H1 (cell line): Measurements from ENCODE around the gene PPP1R12C. TPM values are rescaled to one million over a fixed set of nuclear protein-coding genes. Genes with fewer than 3 reads are reported as not detected.

ENCODE experiments used
- CTCF ChIA-PET: fragments of 300-600 bp; sonication (Branson Sonifier 250); formaldehyde crosslinking; loops from one replicate; lab custom pipeline; 2021; ENCODE audit not compliant: partially characterized antibody; lab: Charles Lee
- POLR2A ChIA-PET: fragments of 300-600 bp; sonication (Branson Sonifier 250); formaldehyde crosslinking; loops from one replicate; lab custom pipeline; 2021; ENCODE audit warnings: inconsistent platforms; ENCODE audit not compliant: partially characterized antibody; lab: Charles Lee
- DNase-seq, 2 experiments: peaks; one replicate each; pipeline versions ENCODE4 v3.0.0 to v3.0.0-alpha.2; 2010 to 2022; ENCODE audit warnings: low spot score in 2 of 2, low read depth in 1 of 2, mixed read lengths in 1 of 2
- FAIRE-seq: peaks from 2 replicates; lab custom pipeline; 2011; peaks lifted over from hg19 to GRCh38; lab: Jason Lieb, UNC
- H2AFZ ChIP-seq: 2 replicates; pipeline ENCODE4 v1.8.1; 2012; ENCODE audit warnings: low read length, inconsistent platforms
- H2AK5ac ChIP-seq: 2 replicates; pipeline ENCODE4 v1.6.1; 2013; ENCODE audit warnings: low read depth, low read length
- H2BK120ac ChIP-seq: replicated peaks from 2 replicates; pipeline ENCODE3; 2013; ENCODE audit warnings: low read depth, low read length, inconsistent platforms
- H2BK12ac ChIP-seq: 2 replicates; pipeline ENCODE4 v1.6.1; 2013; ENCODE audit warnings: low read depth, low read length
- H2BK15ac ChIP-seq: 2 replicates; pipeline ENCODE4 v1.6.1; 2013; ENCODE audit warnings: low read length
- H2BK20ac ChIP-seq: 2 replicates; pipeline ENCODE4 v1.6.1; 2013; ENCODE audit warnings: low read length
- H2BK5ac ChIP-seq: 2 replicates; pipeline ENCODE4 v1.6.1; 2013; ENCODE audit warnings: low read depth, low read length
- H3K14ac ChIP-seq: 2 replicates; pipeline ENCODE4 v1.6.1; 2013; ENCODE audit warnings: inconsistent platforms; ENCODE audit not compliant: insufficient read length
- H3K18ac ChIP-seq: 2 replicates; pipeline ENCODE4 v1.6.1; 2013; ENCODE audit warnings: low read length; ENCODE audit errors: extremely low read depth
- H3K23ac ChIP-seq: 2 replicates; pipeline ENCODE4 v1.6.1; 2013; ENCODE audit warnings: inconsistent platforms; ENCODE audit not compliant: insufficient read length
- H3K23me2 ChIP-seq: 2 replicates; pipeline ENCODE4 v1.6.1; 2013; ENCODE audit warnings: low read depth, low read length
- H3K27ac ChIP-seq: 2 replicates; pipeline ENCODE4 v1.6.1; 2011; ENCODE audit warnings: low read depth, low read length, inconsistent platforms
- H3K27me3 ChIP-seq, 4 experiments: replicated peaks in 1 of 4; 1 replicate in 1 of 4; 2 replicates in 3 of 4; pipeline versions ENCODE4 v1.6.1 to v1.8.1; 2011 to 2013; ENCODE audit warnings: low read length in 3 of 4, mild to moderate bottlenecking in 3 of 4, inconsistent platforms in 2 of 4, mixed read lengths in 2 of 4, moderate library complexity in 1 of 4; ENCODE audit not compliant: control insufficient read depth in 3 of 4, insufficient read depth in 3 of 4; ENCODE audit errors: extremely low read depth in 1 of 4
- H3K36me3 ChIP-seq, 4 experiments: 2 replicates each; pipeline versions ENCODE4 v1.6.1 to v1.8.1; 2011 to 2013; ENCODE audit warnings: mild to moderate bottlenecking in 4 of 4, low read length in 3 of 4, moderate library complexity in 2 of 4, control low read depth in 1 of 4, inconsistent platforms in 1 of 4; ENCODE audit not compliant: insufficient read depth in 4 of 4, control insufficient read depth in 2 of 4
- H3K4ac ChIP-seq: replicated peaks from 2 replicates; pipeline ENCODE3; 2013; ENCODE audit warnings: low read length, low read depth, mixed read lengths, inconsistent platforms; ENCODE audit not compliant: insufficient read length
- H3K4me1 ChIP-seq, 4 experiments: replicated peaks in 1 of 4; 1 replicate in 1 of 4; 2 replicates in 3 of 4; pipeline versions ENCODE4 v1.6.1 to v1.8.1; 2011 to 2013; ENCODE audit warnings: low read length in 3 of 4, inconsistent platforms in 2 of 4, mixed read lengths in 1 of 4; ENCODE audit not compliant: insufficient read depth in 4 of 4, control insufficient read depth in 3 of 4
- H3K4me2 ChIP-seq, 2 experiments: 2 replicates each; pipeline versions ENCODE4 v1.6.1 to v1.8.1; 2011 to 2013; ENCODE audit warnings: low read depth in 2 of 2, low read length in 2 of 2, control low read depth in 1 of 2, inconsistent platforms in 1 of 2, mild to moderate bottlenecking in 1 of 2; ENCODE audit not compliant: insufficient read depth in 1 of 2
- H3K4me3 ChIP-seq, 4 experiments: fragments of 200-600, 300-600 bp in 1 of 4; sonication (generic), shearing (Covaris generic), sonication (Bioruptor Twin) in 1 of 4; 2 replicates each; pipeline versions ENCODE4 v1.5.1 to v1.8.1; 2011 to 2016; ENCODE audit warnings: low read length in 4 of 4, low read depth in 3 of 4, control low read depth in 2 of 4, inconsistent platforms in 2 of 4, mild to moderate bottlenecking in 2 of 4, mixed read lengths in 1 of 4, moderate library complexity in 1 of 4; ENCODE audit not compliant: insufficient read depth in 2 of 4; ENCODE audit errors: extremely low read depth in 1 of 4
- H3K56ac ChIP-seq: replicated peaks from 2 replicates; pipeline ENCODE3; 2013; ENCODE audit warnings: low read depth, mild to moderate bottlenecking, mixed read lengths, low read length, inconsistent platforms; ENCODE audit not compliant: insufficient read length
- H3K79me1 ChIP-seq: 2 replicates; pipeline ENCODE4 v1.6.1; 2013; ENCODE audit warnings: low read depth, low read length, control low read depth
- H3K79me2 ChIP-seq, 2 experiments: 2 replicates each; pipeline versions ENCODE4 v1.6.1 to v1.8.1; 2012 to 2013; ENCODE audit warnings: low read length in 2 of 2, mild to moderate bottlenecking in 2 of 2, inconsistent platforms in 1 of 2; ENCODE audit not compliant: insufficient read depth in 2 of 2, control insufficient read depth in 1 of 2
- H3K9ac ChIP-seq, 4 experiments: replicated peaks in 1 of 4; 1 replicate in 1 of 4; 2 replicates in 3 of 4; pipeline versions ENCODE4 v1.6.1 to v1.8.1; 2011 to 2013; ENCODE audit warnings: low read depth in 3 of 4, low read length in 3 of 4, control low read depth in 2 of 4, mild to moderate bottlenecking in 2 of 4, moderate library complexity in 2 of 4, inconsistent platforms in 1 of 4; ENCODE audit errors: extremely low read depth in 1 of 4
- H3K9me3 ChIP-seq, 2 experiments: 2 replicates each; pipeline versions ENCODE4 v1.6.1 to v1.8.1; 2012 to 2013; ENCODE audit warnings: mild to moderate bottlenecking in 2 of 2, moderate library complexity in 2 of 2, control low read depth in 1 of 2, inconsistent platforms in 1 of 2, low read depth in 1 of 2, low read length in 1 of 2, mixed read lengths in 1 of 2; ENCODE audit not compliant: insufficient read depth in 2 of 2
- H4K20me1 ChIP-seq, 2 experiments: replicated peaks in 1 of 2; 2 replicates each; pipeline versions ENCODE3 to v1.8.1; 2011 to 2013; ENCODE audit warnings: inconsistent platforms in 2 of 2, low read length in 2 of 2, mild to moderate bottlenecking in 1 of 2; ENCODE audit not compliant: insufficient read depth in 2 of 2, control insufficient read depth in 1 of 2
- H4K5ac ChIP-seq: 2 replicates; pipeline ENCODE4 v1.6.1; 2013; ENCODE audit warnings: low read length, low read depth, mixed read lengths, inconsistent platforms; ENCODE audit not compliant: insufficient read length
- H4K8ac ChIP-seq: 2 replicates; pipeline ENCODE4 v1.8.0; 2013; ENCODE audit warnings: mild to moderate bottlenecking, moderate library complexity, low read length, inconsistent platforms; ENCODE audit not compliant: insufficient read depth; ENCODE audit errors: extremely low read depth
- H4K91ac ChIP-seq: replicated peaks from 2 replicates; pipeline ENCODE3; 2013; ENCODE audit warnings: low read length, mixed read lengths, inconsistent platforms; ENCODE audit not compliant: insufficient read length
- SUZ12 ChIP-seq: fragments of 200-600 bp; sonication (generic); IDR thresholded peaks from 2 replicates; pipeline ENCODE4 v1.6.1; 2012; ENCODE audit warnings: mild to moderate bottlenecking, inconsistent platforms, low read length, moderate library complexity, mixed read lengths
- WGBS, 2 experiments: shearing (Covaris generic) in 1 of 2; methylation state at CpG; one replicate each; pipeline versions ENCODE4 v1.1.6 to v1.1.7; 2013 to 2015; ENCODE audit warnings: low lambda C conversion rate in 2 of 2, mixed read lengths in 2 of 2, inconsistent platforms in 1 of 2, low coverage in 1 of 2, missing lambda C conversion rate in 1 of 2; ENCODE audit not compliant: insufficient replicate concordance in 2 of 2, insufficient coverage in 1 of 2, insufficient read length in 1 of 2; ENCODE audit errors: extremely low coverage in 1 of 2, missing lambda C conversion rate in 1 of 2; 5-methylcytosine and 5-hydroxymethylcytosine counted together
- polyA plus RNA-seq, 7 experiments: library from polyadenylated mRNA; depleted of rRNA in 3 of 7; stranded (reverse) in 5 of 7; unstranded in 2 of 7; fragments of >200 nt in 5 of 7; fragments of 200-250 nt in 2 of 7; gene quantifications; 1 replicate in 5 of 7; 2 replicates in 1 of 7; 4 replicates in 1 of 7; pipeline versions ENCODE4 v1.2.1 to v1.2.3, GENCODE V29; 2011 to 2013; ENCODE audit warnings: missing spikeins in 2 of 7, mixed read lengths in 2 of 7
- total RNA-seq: library from RNA; stranded (reverse); fragmentation: NEBNext Ultra II Directional; extraction: Animal tissue kit (Norgen Biotek cat#: 25700); gene quantifications from 2 replicates; pipeline ENCODE4 v1.2.1, GENCODE V29; 2021

The PPP1R12C gene
- total and polyA plus RNA-seq, 2 of the 8 experiments (the other 6 are each of a cell fraction or from before 2014, with no cell fraction given): 31.7 to 71.5 TPM

DNA sequence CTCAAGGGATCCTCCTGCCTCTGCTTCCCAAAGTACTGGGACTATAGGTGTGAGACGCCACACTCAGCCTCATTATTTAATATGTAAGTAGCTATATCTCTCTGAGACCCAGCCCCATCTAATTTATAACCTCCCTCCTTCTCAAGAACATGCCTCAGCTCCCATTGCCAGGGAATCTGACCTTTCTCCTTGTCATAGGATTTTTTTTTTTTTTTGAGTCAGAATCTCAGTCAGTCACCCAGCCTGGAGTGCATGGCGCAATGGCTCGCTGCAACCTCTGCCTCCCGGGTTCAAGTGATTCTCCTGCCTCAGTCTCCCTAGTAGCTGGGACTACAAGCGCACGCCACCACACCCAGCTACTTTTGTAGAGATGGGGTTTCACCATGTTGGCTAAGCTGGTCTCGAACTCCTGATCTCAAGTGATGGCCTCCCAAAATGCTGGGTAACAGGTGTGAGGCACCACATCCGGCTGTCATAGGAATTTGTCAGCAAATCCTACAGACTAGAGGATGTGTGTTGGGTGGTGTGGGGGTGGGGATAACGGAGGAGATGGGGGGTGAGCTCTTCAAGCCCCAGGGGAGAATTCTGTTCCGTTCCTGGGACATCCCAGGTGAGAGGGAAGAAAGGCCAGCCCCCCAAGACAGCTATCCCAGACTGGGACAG lies 46.8 kb downstream of the PPP1R12C start:
- H2BK20ac ChIP-seq: no peak overlapping the region
- POLR2A ChIA-PET: interaction anchor here (0.6 to 6.2 kb wide), 8 partner anchors 10 to 189 kb away, joined by 3 to 33 read pairs (median 4); no protein-coding TSS in a partner anchor
- no peak overlapping the region for H3K18ac ChIP-seq
- no peak overlapping the region for H3K4me3 ChIP-seq
- H4K91ac ChIP-seq: no peak overlapping the region
- H2AFZ ChIP-seq: no peak overlapping the region
- CTCF ChIA-PET: interaction anchor here (0.6 to 3.3 kb wide), 5 partner anchors 15 to 189 kb away, joined by 3 to 20 read pairs (median 4); no protein-coding TSS in a partner anchor
- no peak overlapping the region for H3K56ac ChIP-seq
- peaks cover 0 to 10% (median 6%) of the 10 kb centered on the region in 4 experiments; a peak in 6 of 7 replicates for H3K4me1 ChIP-seq
- H4K20me1 ChIP-seq: peaks cover 0 to 5% of the 10 kb centered on the region in 2 experiments
- H3K9ac ChIP-seq: no peak overlapping the region
- no peak overlapping the region for H2AK5ac ChIP-seq
- H3K14ac ChIP-seq: no peak overlapping the region
- no peak overlapping the region; the same call in 1 of the 2 replicates for H2BK12ac ChIP-seq
- peaks cover 4% of the 10 kb centered on the region for H3K23me2 ChIP-seq
- DNase-seq: no peak
- H3K9me3 ChIP-seq: no peaks in the 10 kb centered on the region
- no peaks in the 10 kb centered on the region for H3K79me1 ChIP-seq
- no peaks in the 10 kb centered on the region for H3K79me2 ChIP-seq
- H3K4ac ChIP-seq: no peak overlapping the region
- no peak overlapping the region for H2BK120ac ChIP-seq
- no peak overlapping the region for H4K8ac ChIP-seq
- H3K4me2 ChIP-seq: no peak overlapping the region; a peak in 1 of 4 replicates
- no peak overlapping the region for H3K27ac ChIP-seq
- H4K5ac ChIP-seq: no peak overlapping the region
- FAIRE-seq: no peak
- no peak overlapping the region for H2BK15ac ChIP-seq
- no peaks in the 10 kb centered on the region for H3K36me3 ChIP-seq
- no peak overlapping the region for H2BK5ac ChIP-seq
- H3K27me3 ChIP-seq: peaks cover 18 to 73% (median 55%) of the 10 kb centered on the region in 4 experiments
- WGBS, 2 experiments: 88% methylated on average over 10 of the region's 10 CpGs; no CpG with 5 or more reads in 1 of the 2 experiments
- no peak overlapping the region for H3K23ac ChIP-seq
- TF ChIP-seq SUZ12: no peak
